IMR-90 (cell line): ENCODE data around the gene UNK. TPM values are rescaled to one million over a fixed set of nuclear protein-coding genes. Genes with fewer than 3 reads are reported as not detected.

ENCODE experiments used
- ATAC-seq: fragments of 200-7000 bp; cut with Tn5 transposase; 2 replicates; pipeline ENCODE4 v1.9.1; 2020; ENCODE audit warnings: low read depth, mild to moderate bottlenecking, moderate library complexity
- BruUV-seq: library from RNA; stranded (reverse); fragments of 400-500 nt; replicated peaks from 2 replicates; lab custom pipeline; 2021; lab: Mats Ljungman, UMichigan
- CTCF ChIA-PET: fragments of 300-600 bp; formaldehyde crosslinking; extraction: SDS; loops from one replicate; lab custom pipeline; 2021; ENCODE audit warnings: antibody characterized with exemption; lab: Yijun Ruan, JAX
- POLR2A ChIA-PET: fragments of 300-600 bp; sonication (Branson Sonifier 250); formaldehyde crosslinking; loops from one replicate; lab custom pipeline; 2022; ENCODE audit warnings: antibody characterized with exemption; ENCODE audit not compliant: unreplicated experiment; lab: Charles Lee
- DNase-seq: peaks from one replicate; pipeline ENCODE4 v3.0.0; 2013
- H2AFZ ChIP-seq: replicated peaks from 2 replicates; pipeline ENCODE3; 2013; ENCODE audit warnings: low read length, mild to moderate bottlenecking; ENCODE audit not compliant: poor library complexity
- H2AK5ac ChIP-seq: 2 replicates; pipeline ENCODE4 v1.6.1; 2013; ENCODE audit warnings: low read depth, low read length, inconsistent platforms
- H2AK9ac ChIP-seq: replicated peaks from 2 replicates; pipeline ENCODE3; 2013; ENCODE audit warnings: mild to moderate bottlenecking, low read depth, low read length, moderate library complexity; ENCODE audit not compliant: poor library complexity
- H2BK120ac ChIP-seq: 2 replicates; pipeline ENCODE4 v1.6.1; 2013; ENCODE audit warnings: low read depth, low read length, inconsistent platforms
- H2BK15ac ChIP-seq: 3 replicates; pipeline ENCODE4 v1.6.1; 2013; ENCODE audit warnings: low read depth, low read length, inconsistent platforms
- H2BK20ac ChIP-seq: 2 replicates; pipeline ENCODE4 v1.6.1; 2013; ENCODE audit warnings: low read depth, mild to moderate bottlenecking, inconsistent platforms, low read length, moderate library complexity
- H2BK5ac ChIP-seq: 2 replicates; pipeline ENCODE4 v1.6.1; 2013; ENCODE audit warnings: mild to moderate bottlenecking, low read depth, low read length, inconsistent platforms; ENCODE audit not compliant: poor library complexity, severe bottlenecking
- H3K14ac ChIP-seq: replicated peaks from 2 replicates; pipeline ENCODE4 v1.6.1; 2013; ENCODE audit warnings: low read depth, low read length, inconsistent platforms
- H3K18ac ChIP-seq: 2 replicates; pipeline ENCODE4 v1.6.1; 2013; ENCODE audit warnings: low read depth, low read length, control low read depth
- H3K23ac ChIP-seq: 2 replicates; pipeline ENCODE4 v1.6.1; 2013; ENCODE audit warnings: low read depth, low read length, inconsistent platforms
- H3K27ac ChIP-seq: 2 replicates; pipeline ENCODE4 v1.5.1; 2013; ENCODE audit warnings: mild to moderate bottlenecking, control low read depth, low read length; ENCODE audit not compliant: insufficient read depth
- H3K27me3 ChIP-seq: 2 replicates; pipeline ENCODE4 v1.6.1; 2013; ENCODE audit warnings: low read length; ENCODE audit not compliant: control insufficient read depth, insufficient read depth
- H3K36me3 ChIP-seq: 2 replicates; pipeline ENCODE4 v1.6.1; 2013; ENCODE audit warnings: low read length, mixed read lengths; ENCODE audit not compliant: control insufficient read depth, insufficient read depth
- H3K4ac ChIP-seq: 2 replicates; pipeline ENCODE4 v1.6.1; 2013; ENCODE audit warnings: low read depth, low read length, inconsistent platforms
- H3K4me1 ChIP-seq: 2 replicates; pipeline ENCODE4 v1.6.1; 2013; ENCODE audit warnings: low read length, mixed read lengths; ENCODE audit not compliant: control insufficient read depth, insufficient read depth
- H3K4me2 ChIP-seq: 2 replicates; pipeline ENCODE4 v1.6.1; 2013; ENCODE audit warnings: low read depth, mild to moderate bottlenecking, control low read depth, low read length, moderate library complexity
- H3K4me3 ChIP-seq: 2 replicates; pipeline ENCODE4 v1.5.1; 2013; ENCODE audit warnings: low read depth, mild to moderate bottlenecking, control low read depth, low read length, moderate library complexity; ENCODE audit not compliant: insufficient read depth
- H3K56ac ChIP-seq: 2 replicates; pipeline ENCODE4 v1.6.1; 2013; ENCODE audit warnings: low read length, inconsistent platforms; ENCODE audit not compliant: insufficient read depth; ENCODE audit errors: extremely low read depth
- H3K79me1 ChIP-seq, 2 experiments: 2 replicates each; pipeline ENCODE4 v1.6.1; 2013; ENCODE audit warnings: low read length in 2 of 2, inconsistent platforms in 1 of 2, low read depth in 1 of 2
- H3K9ac ChIP-seq: 2 replicates; pipeline ENCODE4 v1.6.1; 2013; ENCODE audit warnings: low read depth, low read length, control low read depth
- H3K9me1 ChIP-seq: 2 replicates; pipeline ENCODE4 v1.6.1; 2013; ENCODE audit warnings: low read length, inconsistent platforms; ENCODE audit not compliant: insufficient read depth
- H3K9me3 ChIP-seq: 2 replicates; pipeline ENCODE4 v1.6.1; 2013; ENCODE audit warnings: low read length; ENCODE audit not compliant: control insufficient read depth, insufficient read depth
- H4K20me1 ChIP-seq: 2 replicates; pipeline ENCODE4 v1.6.1; 2013; ENCODE audit warnings: low read length, inconsistent platforms; ENCODE audit not compliant: insufficient read depth
- H4K5ac ChIP-seq: 2 replicates; pipeline ENCODE4 v1.6.1; 2013; ENCODE audit warnings: mild to moderate bottlenecking, low read depth, low read length, control low read depth
- H4K8ac ChIP-seq, 2 experiments: 2 replicates each; pipeline ENCODE4 v1.6.1; 2013; ENCODE audit warnings: low read depth in 2 of 2, low read length in 2 of 2, control low read depth in 1 of 2, inconsistent platforms in 1 of 2
- H4K91ac ChIP-seq: 2 replicates; pipeline ENCODE4 v1.6.1; 2013; ENCODE audit warnings: low read depth, low read length, inconsistent platforms; ENCODE audit not compliant: insufficient read depth
- BHLHE40 ChIP-seq: fragments of 150-350 bp; IDR thresholded peaks from 2 replicates; pipeline ENCODE4 v1.6.1; 2016; ENCODE audit warnings: mild to moderate bottlenecking, low read depth, low read length
- CEBPB ChIP-seq: IDR thresholded peaks from 2 replicates; pipeline ENCODE4 v1.6.1; 2012; ENCODE audit warnings: low read depth, low read length, improper control_type of control experiment
- CHD1 ChIP-seq: IDR thresholded peaks from 2 replicates; pipeline ENCODE4 v1.6.1; 2012; ENCODE audit warnings: low read depth, low read length, improper control_type of control experiment
- MAZ ChIP-seq: IDR thresholded peaks from 2 replicates; pipeline ENCODE4 v1.6.1; 2012; ENCODE audit warnings: low read depth, mild to moderate bottlenecking, low read length, improper control_type of control experiment, moderate library complexity, borderline replicate concordance
- MXI1 ChIP-seq: IDR thresholded peaks from 2 replicates; pipeline ENCODE4 v1.6.1; 2012; ENCODE audit warnings: low read depth, mild to moderate bottlenecking, low read length, moderate library complexity, borderline replicate concordance
- NFE2L2 ChIP-seq: fragments of 150-350 bp; IDR thresholded peaks from 2 replicates; pipeline ENCODE4 v1.6.1; 2016; ENCODE audit warnings: low read depth, mild to moderate bottlenecking, low read length
- POLR2A ChIP-seq: IDR thresholded peaks from 2 replicates; pipeline ENCODE4 v1.6.1; 2012; ENCODE audit warnings: mild to moderate bottlenecking, low read depth, low read length
- RAD21 ChIP-seq: IDR thresholded peaks from 2 replicates; pipeline ENCODE4 v1.6.1; 2012; ENCODE audit warnings: low read length, improper control_type of control experiment
- RCOR1 ChIP-seq: IDR thresholded peaks from 2 replicates; pipeline ENCODE4 v1.6.1; 2012; ENCODE audit warnings: mild to moderate bottlenecking, low read length, improper control_type of control experiment; ENCODE audit not compliant: insufficient replicate concordance
- RFX5 ChIP-seq: IDR thresholded peaks from 2 replicates; pipeline ENCODE4 v1.8.0; 2012; ENCODE audit warnings: low read depth, mild to moderate bottlenecking, low read length, moderate library complexity
- SMC3 ChIP-seq: fragments of 150-350 bp; IDR thresholded peaks from 2 replicates; pipeline ENCODE4 v1.6.1; 2016; ENCODE audit warnings: low read depth, mild to moderate bottlenecking, antibody characterized with exemption, low read length, moderate library complexity
- WGBS, 2 experiments: methylation state at CpG; one replicate each; pipeline versions ENCODE4 v1.1.5 to v1.1.7; 2013; ENCODE audit warnings: missing lambda C conversion rate in 2 of 2; ENCODE audit not compliant: insufficient read length in 1 of 2; ENCODE audit errors: extremely low coverage in 2 of 2; 5-methylcytosine and 5-hydroxymethylcytosine counted together
- dilution Hi-C: fragments of 300-500 bp; cut with HindIII; formaldehyde crosslinking; loops from one replicate; pipeline ENCODE4 v1.14.3; 2018; ENCODE audit warnings: low sequenced_read_pairs; ENCODE audit not compliant: unreplicated experiment
- in situ Hi-C: fragments of 300-500 bp; cut with MboI; formaldehyde crosslinking; loops from 3 replicates; pipeline ENCODE4 v1.14.3; 2019; ENCODE audit warnings: low sequenced_read_pairs, inconsistent platforms, mixed read lengths
- intact Hi-C: fragments of 100-400 bp; cut with micrococcal nuclease; formaldehyde crosslinking; loops from 2 replicates; pipeline ENCODE4 v1.10.0; 2022
- polyA plus RNA-seq, 3 experiments: library from polyadenylated mRNA; depleted of rRNA; stranded (reverse); fragments of >200 nt; gene quantifications; 2 replicates each; pipeline ENCODE4 v1.2.3, GENCODE V29; 2012; ENCODE audit warnings: low replicate concordance in 1 of 3
- total RNA-seq: library from RNA; depleted of rRNA; stranded (reverse); fragments of >200 nt; gene quantifications from 2 replicates; pipeline ENCODE4 v1.2.3, GENCODE V29; 2012
- TF ChIP-seq, protein P1 (sequence below): fragments of 150-350 bp; IDR thresholded peaks from 2 replicates; pipeline ENCODE4 v1.6.1; 2016; ENCODE audit warnings: low read depth, mild to moderate bottlenecking, low read length, moderate library complexity, borderline replicate concordance

UNK gene
- total and polyA plus RNA-seq, 2 of the 4 experiments (the other 2 are of a cell fraction): 15.4 to 17.3 TPM

DNA sequence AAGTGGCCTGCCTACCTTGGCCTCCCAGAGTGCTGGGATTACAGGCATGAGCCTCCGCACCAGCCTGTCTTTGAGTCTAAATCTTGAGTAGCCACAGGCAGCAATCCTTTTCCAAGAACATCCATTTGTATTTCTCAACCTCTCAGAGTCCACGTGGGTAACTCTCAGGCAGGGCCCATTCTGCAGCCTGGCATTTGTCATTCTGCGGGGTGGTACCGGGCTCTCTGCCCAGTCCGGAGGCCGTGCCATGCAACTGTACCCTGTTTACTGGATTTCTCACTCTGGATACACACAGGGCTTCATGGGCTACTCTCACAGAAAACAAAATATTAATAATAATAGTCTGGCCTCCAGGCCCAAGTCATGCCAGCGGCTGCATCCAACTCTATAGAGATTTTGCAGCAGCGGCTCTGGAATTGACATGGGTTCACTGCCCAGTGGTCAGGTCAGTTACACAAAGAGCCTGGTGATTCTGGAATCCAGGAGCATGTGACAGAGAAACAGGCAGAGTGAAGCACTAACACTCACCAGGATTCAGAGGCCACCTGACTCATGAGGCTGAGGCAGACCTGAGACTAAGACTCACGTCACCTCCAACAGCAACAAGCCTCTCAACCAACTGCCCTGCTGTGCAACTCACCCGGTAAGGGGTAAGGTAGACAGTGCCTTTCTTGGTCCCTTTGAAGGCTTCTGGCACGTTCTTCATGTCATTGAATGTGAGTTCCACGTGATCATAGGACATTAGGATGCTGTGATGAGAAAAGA, 66.5 kb downstream of the UNK start:
- no peak overlapping the region for H3K23ac ChIP-seq
- H3K9me3 ChIP-seq: no peaks in the 10 kb centered on the region
- no peak overlapping the region for H2BK120ac ChIP-seq
- H4K91ac ChIP-seq: no peak overlapping the region
- peaks cover 48% of the 10 kb centered on the region for H3K36me3 ChIP-seq
- no peak overlapping the region for H3K56ac ChIP-seq
- H3K4ac ChIP-seq: no peak overlapping the region
- H2AK5ac ChIP-seq: no peak overlapping the region
- H3K27ac ChIP-seq: no peak overlapping the region
- no peak overlapping the region for H4K5ac ChIP-seq
- in situ Hi-C loops (no loop called here), dilution Hi-C loops (no loop called here), intact Hi-C loops (no loop called here)
- 90% methylated on average over 3 of the region's 12 CpGs; no CpG with 5 or more reads in 1 of the 2 experiments for WGBS, 2 experiments
- TF ChIP-seq NFE2L2 (no peak), SMC3 (no peak), MAZ (no peak), CEBPB (no peak), RCOR1 (no peak), BHLHE40 (no peak), CHD1 (no peak), RAD21 (no peak), POLR2A (no peak), RFX5 (no peak), MXI1 (no peak)
- TF ChIP-seq, protein P1, sequence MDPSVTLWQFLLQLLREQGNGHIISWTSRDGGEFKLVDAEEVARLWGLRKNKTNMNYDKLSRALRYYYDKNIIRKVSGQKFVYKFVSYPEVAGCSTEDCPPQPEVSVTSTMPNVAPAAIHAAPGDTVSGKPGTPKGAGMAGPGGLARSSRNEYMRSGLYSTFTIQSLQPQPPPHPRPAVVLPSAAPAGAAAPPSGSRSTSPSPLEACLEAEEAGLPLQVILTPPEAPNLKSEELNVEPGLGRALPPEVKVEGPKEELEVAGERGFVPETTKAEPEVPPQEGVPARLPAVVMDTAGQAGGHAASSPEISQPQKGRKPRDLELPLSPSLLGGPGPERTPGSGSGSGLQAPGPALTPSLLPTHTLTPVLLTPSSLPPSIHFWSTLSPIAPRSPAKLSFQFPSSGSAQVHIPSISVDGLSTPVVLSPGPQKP: no peak
- peaks cover 13% of the 10 kb centered on the region for H4K20me1 ChIP-seq
- BruUV-seq: no TSS peak
- H3K27me3 ChIP-seq: no peaks in the 10 kb centered on the region
- no peak overlapping the region for H2BK15ac ChIP-seq
- H3K9ac ChIP-seq: no peak overlapping the region
- H2BK5ac ChIP-seq: no peak overlapping the region
- H2AK9ac ChIP-seq: no peak overlapping the region
- H3K18ac ChIP-seq: no peak overlapping the region
- DNase-seq (no peak), ATAC-seq (no peak)
- H4K8ac ChIP-seq: no peak overlapping the region
- H3K4me1 ChIP-seq: peaks cover 8% of the 10 kb centered on the region
- H3K4me2 ChIP-seq: no peak overlapping the region
- ChIA-PET CTCF (no interaction called here), POLR2A (no interaction called here)
- peaks cover 7% of the 10 kb centered on the region for H3K9me1 ChIP-seq
- no peak overlapping the region for H2BK20ac ChIP-seq
- H3K4me3 ChIP-seq: no peak overlapping the region
- H2AFZ ChIP-seq: no peak overlapping the region
- H3K14ac ChIP-seq: no peak overlapping the region
- peaks cover 6 to 29% of the 10 kb centered on the region in 2 experiments; a peak in 3 of 4 replicates for H3K79me1 ChIP-seq
